Endodermal cell (in vitro differentiated cells): Measurements from ENCODE around the gene SLC12A9. TPM values are rescaled to one million over a fixed set of nuclear protein-coding genes. Genes with fewer than 3 reads are reported as not detected.

Source experiments
- DNase-seq: peaks from one replicate; pipeline ENCODE4 v3.0.0-alpha.2; 2017
- H3K27ac ChIP-seq: 2 replicates; pipeline ENCODE4 v1.5.1; 2013; ENCODE audit warnings: mild to moderate bottlenecking, low read depth, low read length, moderate library complexity
- H3K27me3 ChIP-seq: 2 replicates; pipeline ENCODE4 v1.6.1; 2013; ENCODE audit warnings: mild to moderate bottlenecking, low read length, moderate library complexity; ENCODE audit not compliant: insufficient read depth, control insufficient read depth, poor library complexity, severe bottlenecking
- H3K36me3 ChIP-seq: 2 replicates; pipeline ENCODE4 v1.7.0; 2013; ENCODE audit warnings: mild to moderate bottlenecking, low read length, moderate library complexity; ENCODE audit not compliant: control insufficient read depth, insufficient read depth
- H3K4me1 ChIP-seq: one replicate; pipeline ENCODE4 v1.7.0; 2013; ENCODE audit warnings: low read length; ENCODE audit not compliant: control insufficient read depth, insufficient read depth
- H3K4me3 ChIP-seq: 2 replicates; pipeline ENCODE4 v1.5.1; 2013; ENCODE audit warnings: mild to moderate bottlenecking, low read length, moderate library complexity
- H3K9ac ChIP-seq: 2 replicates; pipeline ENCODE4 v1.6.1; 2013; ENCODE audit warnings: mild to moderate bottlenecking, low read length, moderate library complexity; ENCODE audit not compliant: poor library complexity, severe bottlenecking; ENCODE audit errors: extremely low read depth
- H3K9me3 ChIP-seq: 2 replicates; pipeline ENCODE4 v1.6.1; 2013; ENCODE audit warnings: mild to moderate bottlenecking, low read length, moderate library complexity; ENCODE audit not compliant: control insufficient read depth
- H3K27ac Mint-ChIP-seq: 2 replicates; pipeline ENCODE4 v1.8.0; 2020; ENCODE audit warnings: mixed read lengths
- H3K27me3 Mint-ChIP-seq: 2 replicates; pipeline ENCODE4 v1.8.0; 2021; ENCODE audit warnings: mild to moderate bottlenecking, mixed read lengths; ENCODE audit not compliant: insufficient read depth
- H3K36me3 Mint-ChIP-seq: 2 replicates; pipeline ENCODE4 v1.8.0; 2020; ENCODE audit warnings: low read depth, mixed read lengths
- H3K4me1 Mint-ChIP-seq: 2 replicates; pipeline ENCODE4 v1.8.0; 2020; ENCODE audit warnings: mixed read lengths
- H3K4me3 Mint-ChIP-seq: 2 replicates; pipeline ENCODE4 v1.8.0; 2020; ENCODE audit warnings: mild to moderate bottlenecking, moderate library complexity, mixed read lengths
- H3K9me3 Mint-ChIP-seq: 2 replicates; pipeline ENCODE4 v1.8.0; 2020; ENCODE audit warnings: mild to moderate bottlenecking, mixed read lengths
- WGBS, 2 experiments: methylation state at CpG; one replicate each; pipeline versions ENCODE4 v1.1.5 to v1.1.7; 2013; ENCODE audit warnings: missing lambda C conversion rate in 2 of 2, mixed read lengths in 1 of 2; ENCODE audit not compliant: insufficient coverage in 1 of 2, insufficient read length in 1 of 2; 5-methylcytosine and 5-hydroxymethylcytosine counted together
- long read RNA-seq, 4 experiments: library from polyadenylated mRNA in 2 of 4; library from RNA in 1 of 4; library from capped mRNA in 1 of 4; stranded (forward) in 3 of 4; unstranded in 1 of 4; transcript quantifications; one replicate each; pipeline ENCODE4 v2.0.0, GENCODE V29; 2020 to 2021; ENCODE audit warnings: inconsistent platforms in 1 of 4
- polyA plus RNA-seq, 2 experiments: library from polyadenylated mRNA; stranded (reverse); fragments of 50-300 nt; gene quantifications; one replicate each; pipeline ENCODE4 v1.2.3, GENCODE V29; 2013
- total RNA-seq, 2 donors: library from RNA; stranded (reverse); fragmentation: NEBNext Ultra II Directional in 1 of 2; extraction: Animal tissue kit (Norgen Biotek cat#: 25700) in 1 of 2; gene quantifications; 2 replicates in 1 of 2; 3 replicates in 1 of 2; pipeline ENCODE4 v1.2.1, GENCODE V29; 2021
- TF ChIP-seq, protein P1 (sequence below): fragments of 200-600 bp; sonication (generic); conservative IDR thresholded peaks from 2 replicates; pipeline ENCODE4 v1.5.0; 2021; ENCODE audit warnings: antibody characterized with exemption, mild to moderate bottlenecking

The SLC12A9 gene, protein sequence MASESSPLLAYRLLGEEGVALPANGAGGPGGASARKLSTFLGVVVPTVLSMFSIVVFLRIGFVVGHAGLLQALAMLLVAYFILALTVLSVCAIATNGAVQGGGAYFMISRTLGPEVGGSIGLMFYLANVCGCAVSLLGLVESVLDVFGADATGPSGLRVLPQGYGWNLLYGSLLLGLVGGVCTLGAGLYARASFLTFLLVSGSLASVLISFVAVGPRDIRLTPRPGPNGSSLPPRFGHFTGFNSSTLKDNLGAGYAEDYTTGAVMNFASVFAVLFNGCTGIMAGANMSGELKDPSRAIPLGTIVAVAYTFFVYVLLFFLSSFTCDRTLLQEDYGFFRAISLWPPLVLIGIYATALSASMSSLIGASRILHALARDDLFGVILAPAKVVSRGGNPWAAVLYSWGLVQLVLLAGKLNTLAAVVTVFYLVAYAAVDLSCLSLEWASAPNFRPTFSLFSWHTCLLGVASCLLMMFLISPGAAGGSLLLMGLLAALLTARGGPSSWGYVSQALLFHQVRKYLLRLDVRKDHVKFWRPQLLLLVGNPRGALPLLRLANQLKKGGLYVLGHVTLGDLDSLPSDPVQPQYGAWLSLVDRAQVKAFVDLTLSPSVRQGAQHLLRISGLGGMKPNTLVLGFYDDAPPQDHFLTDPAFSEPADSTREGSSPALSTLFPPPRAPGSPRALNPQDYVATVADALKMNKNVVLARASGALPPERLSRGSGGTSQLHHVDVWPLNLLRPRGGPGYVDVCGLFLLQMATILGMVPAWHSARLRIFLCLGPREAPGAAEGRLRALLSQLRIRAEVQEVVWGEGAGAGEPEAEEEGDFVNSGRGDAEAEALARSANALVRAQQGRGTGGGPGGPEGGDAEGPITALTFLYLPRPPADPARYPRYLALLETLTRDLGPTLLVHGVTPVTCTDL
- total RNA-seq: 10 to 100 TPM; 22.5 to 35.1 TPM
- 17.0 TPM for polyA plus RNA-seq (2013, experiment 1 of 2)
- 16.7 TPM for polyA plus RNA-seq (2013, experiment 2 of 2)
- long read RNA-seq, experiment 1, full-length matches to known transcripts: 1 of 13 reads
- long read RNA-seq, experiment 1, partial matches to known transcripts: 11 of 13 reads
- long read RNA-seq, experiment 1, other reads (novel, unspliced or antisense): 1 of 13 reads
- long read RNA-seq, experiment 2, partial matches to known transcripts: 5 of 19 reads
- long read RNA-seq, experiment 2, other reads (novel, unspliced or antisense): 10 of 19 reads
- long read RNA-seq, experiment 3, partial matches to known transcripts: 0 of 6 reads
- long read RNA-seq, experiment 3, other reads (novel, unspliced or antisense): 5 of 6 reads
- long read RNA-seq, experiment 4, partial matches to known transcripts: 0 of 4 reads
- long read RNA-seq, experiment 4, other reads (novel, unspliced or antisense): 4 of 4 reads

DNA sequence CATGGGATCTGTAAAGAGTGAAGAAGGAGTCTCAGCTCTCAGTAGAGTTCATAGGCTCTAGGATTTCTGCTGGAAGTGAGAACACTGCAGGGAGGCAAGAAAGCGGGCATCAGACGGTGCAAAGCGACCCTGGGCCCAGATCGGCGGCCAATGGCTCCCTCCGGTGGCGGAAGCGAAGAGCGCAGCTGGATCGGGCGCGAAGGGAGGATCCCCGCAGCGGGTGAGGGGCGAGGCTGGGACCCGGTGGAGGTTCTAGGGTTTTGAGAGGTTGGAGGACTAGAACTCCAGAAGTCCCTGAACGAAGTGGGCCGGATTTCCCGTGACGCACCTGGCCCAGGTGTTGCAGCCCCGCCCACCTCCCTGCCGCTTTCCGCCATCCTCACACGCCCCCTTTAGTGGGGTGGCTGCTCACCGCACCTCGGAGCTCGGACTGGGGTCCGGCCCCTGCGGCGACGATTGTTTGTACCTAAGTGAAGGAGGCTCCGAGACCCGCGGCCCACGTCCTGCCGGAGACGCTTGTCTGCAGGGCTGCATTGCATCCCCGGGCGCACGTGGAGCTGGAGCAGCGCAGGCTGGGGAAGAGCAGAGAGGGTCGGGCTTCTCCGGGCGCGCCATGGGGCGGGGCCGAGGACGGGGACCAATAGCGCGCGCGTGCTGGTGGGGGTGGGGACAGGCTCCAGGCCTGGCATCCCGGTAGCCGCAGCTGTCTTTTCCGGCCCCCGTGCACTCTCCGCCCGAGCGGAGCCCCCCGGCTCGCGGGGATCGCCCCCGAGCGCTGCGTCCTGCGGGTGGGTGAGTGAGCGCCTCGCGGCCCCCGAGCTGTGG is at the start of gene SLC12A9:
Gene SLC12A9 (plus strand): TSS at position 666 of the 825 bp plus-strand sequence. CDS start 1,485 bp downstream, outside the sequence.
- H3K9ac ChIP-seq: peak within 1 kb of the TSS; percentile 30
- peaks cover 7% of the 10 kb centered on the region for H3K4me1 Mint-ChIP-seq
- TF ChIP-seq, protein P1, sequence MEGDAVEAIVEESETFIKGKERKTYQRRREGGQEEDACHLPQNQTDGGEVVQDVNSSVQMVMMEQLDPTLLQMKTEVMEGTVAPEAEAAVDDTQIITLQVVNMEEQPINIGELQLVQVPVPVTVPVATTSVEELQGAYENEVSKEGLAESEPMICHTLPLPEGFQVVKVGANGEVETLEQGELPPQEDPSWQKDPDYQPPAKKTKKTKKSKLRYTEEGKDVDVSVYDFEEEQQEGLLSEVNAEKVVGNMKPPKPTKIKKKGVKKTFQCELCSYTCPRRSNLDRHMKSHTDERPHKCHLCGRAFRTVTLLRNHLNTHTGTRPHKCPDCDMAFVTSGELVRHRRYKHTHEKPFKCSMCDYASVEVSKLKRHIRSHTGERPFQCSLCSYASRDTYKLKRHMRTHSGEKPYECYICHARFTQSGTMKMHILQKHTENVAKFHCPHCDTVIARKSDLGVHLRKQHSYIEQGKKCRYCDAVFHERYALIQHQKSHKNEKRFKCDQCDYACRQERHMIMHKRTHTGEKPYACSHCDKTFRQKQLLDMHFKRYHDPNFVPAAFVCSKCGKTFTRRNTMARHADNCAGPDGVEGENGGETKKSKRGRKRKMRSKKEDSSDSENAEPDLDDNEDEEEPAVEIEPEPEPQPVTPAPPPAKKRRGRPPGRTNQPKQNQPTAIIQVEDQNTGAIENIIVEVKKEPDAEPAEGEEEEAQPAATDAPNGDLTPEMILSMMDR: peak; percentile 99
- no peaks in the 10 kb centered on the region for H3K9me3 Mint-ChIP-seq
- DNase-seq: peak; percentile 98
- H3K27ac Mint-ChIP-seq: peak within 1 kb of the TSS; percentile 90
- no peaks in the 10 kb centered on the region for H3K27me3 ChIP-seq
- H3K4me1 ChIP-seq: no peaks in the 10 kb centered on the region
- peaks cover 7% of the 10 kb centered on the region for H3K36me3 ChIP-seq
- H3K4me3 ChIP-seq: peak within 1 kb of the TSS; percentile 92
- WGBS, 2 experiments: 0% methylated on average over 26 to 71 of the region's 71 CpGs
- no peaks in the 10 kb centered on the region for H3K27me3 Mint-ChIP-seq
- H3K36me3 Mint-ChIP-seq: peaks cover 11% of the 10 kb centered on the region
- H3K4me3 Mint-ChIP-seq: peak within 1 kb of the TSS; percentile 79
- H3K27ac ChIP-seq: no peak within 1 kb of the TSS
- H3K9me3 ChIP-seq: no peaks in the 10 kb centered on the region

DNA sequence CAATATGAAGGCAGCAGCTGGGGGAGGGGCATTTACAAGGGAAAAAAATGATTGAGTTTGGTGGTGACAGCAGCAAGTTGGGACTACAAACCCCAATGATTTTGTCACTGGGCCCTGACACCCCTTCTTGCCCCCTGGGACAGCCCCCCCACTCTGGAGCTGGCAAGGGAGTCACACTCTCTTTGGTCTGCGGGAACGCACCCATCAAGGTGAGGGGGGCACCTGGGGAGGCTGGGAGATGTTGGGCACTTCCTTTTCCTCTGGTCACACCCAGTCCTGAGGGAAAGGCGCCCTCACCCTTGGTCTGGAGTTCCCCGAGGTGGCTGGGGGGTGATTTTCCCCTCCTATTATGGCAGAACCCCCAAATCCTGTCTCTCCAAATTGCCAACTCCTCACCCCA is 49.6 kb upstream of the SLC12A9 start:
- WGBS, 2 experiments: 80 to 90% methylated on average over 2 to 4 of the region's 4 CpGs
- Histone ChIP-seq H3K27me3 (no peaks in the 10 kb centered on the region), H3K9ac (no peak overlapping the region), H3K4me3 (no peak overlapping the region), H3K4me1 (no peaks in the 10 kb centered on the region), H3K27ac (no peak overlapping the region), H3K9me3 (no peaks in the 10 kb centered on the region), H3K36me3 (peaks cover 53% of the 10 kb centered on the region)
- no peaks in the 10 kb centered on the region for H3K9me3 Mint-ChIP-seq
- TF ChIP-seq, protein P1: no peak
- H3K4me1 Mint-ChIP-seq: peaks cover 8% of the 10 kb centered on the region
- H3K27ac Mint-ChIP-seq: no peak overlapping the region
- H3K36me3 Mint-ChIP-seq: peaks cover 54% of the 10 kb centered on the region
- no peak for DNase-seq
- H3K27me3 Mint-ChIP-seq: peaks cover 4% of the 10 kb centered on the region
- H3K4me3 Mint-ChIP-seq: no peak overlapping the region
